Chondrocyte (in vitro differentiated cells): ENCODE data around the gene IGSF11. TPM values are rescaled to one million over a fixed set of nuclear protein-coding genes. Genes with fewer than 3 reads are reported as not detected.
"Not testable (repeated sequence)": the region's sequence is repeated elsewhere in the genome, so short reads cannot be mapped to it uniquely, and the experiment has no call there.

Experiments used
- DNase-seq: peaks from one replicate; pipeline ENCODE4 v3.0.0; 2021; ENCODE audit warnings: mixed read lengths, low spot score
- H3K27ac Mint-ChIP-seq: one replicate; pipeline ENCODE4 v1.8.0; 2021; ENCODE audit warnings: mild to moderate bottlenecking, moderate library complexity, mixed read lengths; ENCODE audit not compliant: unreplicated experiment
- H3K27me3 Mint-ChIP-seq: 2 replicates; pipeline ENCODE4 v1.8.0; 2021; ENCODE audit warnings: low read depth, mixed read lengths
- H3K36me3 Mint-ChIP-seq: 2 replicates; pipeline ENCODE4 v1.8.0; 2021; ENCODE audit warnings: low read depth, mixed read lengths
- H3K4me1 Mint-ChIP-seq: 2 replicates; pipeline ENCODE4 v1.8.0; 2021; ENCODE audit warnings: low read depth, mild to moderate bottlenecking, mixed read lengths
- H3K4me3 Mint-ChIP-seq: one replicate; pipeline ENCODE4 v1.8.0; 2021; ENCODE audit warnings: mild to moderate bottlenecking, moderate library complexity, mixed read lengths; ENCODE audit not compliant: unreplicated experiment
- H3K9me3 Mint-ChIP-seq: 2 replicates; pipeline ENCODE4 v1.8.0; 2021; ENCODE audit warnings: low read depth, mixed read lengths
- CTCF ChIP-seq: fragments of 200-600 bp; sonication (generic); IDR thresholded peaks from 2 replicates; pipeline ENCODE4 v1.5.0; 2021; ENCODE audit warnings: antibody characterized with exemption, mild to moderate bottlenecking, moderate library complexity
- total RNA-seq: library from RNA; stranded (reverse); gene quantifications from 3 replicates; pipeline ENCODE4 v1.2.1, GENCODE V29; 2021

Gene IGSF11
- total RNA-seq, 1 donor from 2014 or later: not detected

GRCh38 chr3:118981494-118982134 lies 53.0 kb downstream of the IGSF11 start:
- no peak for DNase-seq
- Mint-ChIP-seq H3K36me3 (no peaks in the 10 kb centered on the region), H3K27me3 (peaks cover 16% of the 10 kb centered on the region), H3K27ac (no peak overlapping the region), H3K4me1 (no peaks in the 10 kb centered on the region), H3K9me3 (no peaks in the 10 kb centered on the region), H3K4me3 (no peak overlapping the region)
- TF ChIP-seq CTCF: no peak

GRCh38 chr3:118980832-118981231 lies 53.8 kb downstream of the IGSF11 start:
- H3K4me1 Mint-ChIP-seq: no peaks in the 10 kb centered on the region
- H3K4me3 Mint-ChIP-seq: no peak overlapping the region
- no peaks in the 10 kb centered on the region for H3K36me3 Mint-ChIP-seq
- no peak for DNase-seq
- no peak for TF ChIP-seq CTCF
- no peaks in the 10 kb centered on the region for H3K9me3 Mint-ChIP-seq
- H3K27me3 Mint-ChIP-seq: peaks cover 14% of the 10 kb centered on the region
- H3K27ac Mint-ChIP-seq: no peak overlapping the region

- no peak overlapping the region for H3K27ac Mint-ChIP-seq
- no peak overlapping the region for H3K4me3 Mint-ChIP-seq
- H3K9me3 Mint-ChIP-seq: no peaks in the 10 kb centered on the region
- no peaks in the 10 kb centered on the region for H3K4me1 Mint-ChIP-seq
- no peak for TF ChIP-seq CTCF
- H3K27me3 Mint-ChIP-seq: peaks cover 6% of the 10 kb centered on the region
- H3K36me3 Mint-ChIP-seq: no peaks in the 10 kb centered on the region
- DNase-seq: no peak
Measured at GRCh38 chr3:118978393-118978758, 56.3 kb downstream of the IGSF11 start.

- no peaks in the 10 kb centered on the region for H3K36me3 Mint-ChIP-seq
- DNase-seq: no peak
- no peak overlapping the region for H3K4me3 Mint-ChIP-seq
- peaks cover 6% of the 10 kb centered on the region for H3K27me3 Mint-ChIP-seq
- H3K27ac Mint-ChIP-seq: no peak overlapping the region
- no peak for TF ChIP-seq CTCF
- no peaks in the 10 kb centered on the region for H3K9me3 Mint-ChIP-seq
- no peaks in the 10 kb centered on the region for H3K4me1 Mint-ChIP-seq
Measured at GRCh38 chr3:118977671-118978392, 56.8 kb downstream of the IGSF11 start.

- H3K4me3 Mint-ChIP-seq: no peak overlapping the region
- no peak overlapping the region for H3K27ac Mint-ChIP-seq
- peaks cover 6% of the 10 kb centered on the region for H3K27me3 Mint-ChIP-seq
- no peaks in the 10 kb centered on the region for H3K4me1 Mint-ChIP-seq
- TF ChIP-seq CTCF: no peak
- DNase-seq: no peak
- no peaks in the 10 kb centered on the region for H3K9me3 Mint-ChIP-seq
- H3K36me3 Mint-ChIP-seq: no peaks in the 10 kb centered on the region
Measured at GRCh38 chr3:118977118-118977517, 57.5 kb downstream of the IGSF11 start.

- not testable (repeated sequence) for H3K4me3 Mint-ChIP-seq, H3K4me1 Mint-ChIP-seq, H3K36me3 Mint-ChIP-seq, H3K27ac Mint-ChIP-seq, H3K9me3 Mint-ChIP-seq, H3K27me3 Mint-ChIP-seq, DNase-seq
Measured at GRCh38 chr3:118975476-118975875, 59.2 kb downstream of the IGSF11 start.
